C4-2B (cell line): ENCODE results near the gene GHR.
"Not testable (repeated sequence)": the region's sequence is repeated elsewhere in the genome, so short reads cannot be mapped to it uniquely, and the experiment has no call there.

Experiments
- H3K27ac ChIP-seq: fragments of 450-650 bp; 2 replicates; pipeline ENCODE4 v1.5.1; 2017
- ZFX ChIP-seq: fragments of 450-650 bp; IDR thresholded peaks from 2 replicates; pipeline ENCODE4 v1.6.1; 2017
- TF ChIP-seq, protein P1 (sequence below): fragments of 450-650 bp; conservative IDR thresholded peaks from 2 replicates; pipeline ENCODE4 v1.5.1; 2017; ENCODE audit warnings: mild to moderate bottlenecking

The GHR gene

GRCh38 chr5:42668254-42668653 is 245.0 kb downstream of the GHR start:
- TF ChIP-seq, protein P1, sequence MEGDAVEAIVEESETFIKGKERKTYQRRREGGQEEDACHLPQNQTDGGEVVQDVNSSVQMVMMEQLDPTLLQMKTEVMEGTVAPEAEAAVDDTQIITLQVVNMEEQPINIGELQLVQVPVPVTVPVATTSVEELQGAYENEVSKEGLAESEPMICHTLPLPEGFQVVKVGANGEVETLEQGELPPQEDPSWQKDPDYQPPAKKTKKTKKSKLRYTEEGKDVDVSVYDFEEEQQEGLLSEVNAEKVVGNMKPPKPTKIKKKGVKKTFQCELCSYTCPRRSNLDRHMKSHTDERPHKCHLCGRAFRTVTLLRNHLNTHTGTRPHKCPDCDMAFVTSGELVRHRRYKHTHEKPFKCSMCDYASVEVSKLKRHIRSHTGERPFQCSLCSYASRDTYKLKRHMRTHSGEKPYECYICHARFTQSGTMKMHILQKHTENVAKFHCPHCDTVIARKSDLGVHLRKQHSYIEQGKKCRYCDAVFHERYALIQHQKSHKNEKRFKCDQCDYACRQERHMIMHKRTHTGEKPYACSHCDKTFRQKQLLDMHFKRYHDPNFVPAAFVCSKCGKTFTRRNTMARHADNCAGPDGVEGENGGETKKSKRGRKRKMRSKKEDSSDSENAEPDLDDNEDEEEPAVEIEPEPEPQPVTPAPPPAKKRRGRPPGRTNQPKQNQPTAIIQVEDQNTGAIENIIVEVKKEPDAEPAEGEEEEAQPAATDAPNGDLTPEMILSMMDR, result no peak
- no peak for TF ChIP-seq ZFX
- H3K27ac ChIP-seq, result no peak overlapping the region

- TF ChIP-seq ZFX, result no peak
- TF ChIP-seq, protein P1, result no peak
- no peak overlapping the region for H3K27ac ChIP-seq
Observed at GRCh38 chr5:42672925-42673324, 249.7 kb downstream of the GHR start.

GRCh38 chr5:42675602-42676001 is 252.4 kb downstream of the GHR start:
- TF ChIP-seq ZFX, result no peak
- TF ChIP-seq, protein P1, result no peak
- no peak overlapping the region for H3K27ac ChIP-seq

DNA sequence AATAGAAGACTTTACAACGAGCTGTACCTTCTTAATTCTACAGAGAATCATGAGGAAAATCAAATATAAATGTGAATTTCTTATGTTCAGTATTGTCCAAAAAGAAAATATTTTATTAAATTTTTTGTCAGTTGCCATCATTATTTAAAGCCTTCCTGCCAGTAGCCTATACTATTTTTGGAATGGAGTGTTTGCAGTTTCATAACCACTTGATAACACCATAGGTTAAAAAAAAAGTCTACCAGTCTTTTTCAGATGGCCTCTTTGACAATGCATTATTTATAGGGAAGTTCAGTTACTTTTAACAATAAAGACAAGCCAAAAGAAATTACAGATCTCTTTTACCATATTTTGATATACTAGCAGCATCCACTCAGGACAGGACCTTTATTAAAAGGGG is 253.1 kb downstream of the GHR start:
- no peak overlapping the region for H3K27ac ChIP-seq
- TF ChIP-seq, protein P1, result no peak
- TF ChIP-seq ZFX, result no peak

GRCh38 chr5:42677156-42677842 is 254.1 kb downstream of the GHR start:
- no peak overlapping the region for H3K27ac ChIP-seq
- TF ChIP-seq ZFX, result no peak
- TF ChIP-seq, protein P1, result no peak

- no peak overlapping the region for H3K27ac ChIP-seq
- TF ChIP-seq ZFX, result no peak
- TF ChIP-seq, protein P1, result no peak
Observed at GRCh38 chr5:42680046-42680445, 256.8 kb downstream of the GHR start.

- H3K27ac ChIP-seq, result not testable (repeated sequence)
Observed at GRCh38 chr5:42685078-42685477, 261.8 kb downstream of the GHR start.

GRCh38 chr5:42689391-42689790 is 266.2 kb downstream of the GHR start:
- TF ChIP-seq ZFX, result no peak
- TF ChIP-seq, protein P1, result no peak
- H3K27ac ChIP-seq, result no peak overlapping the region
